Hematopoietic multipotent progenitor cell treated with erythropoietin and hydrocortisone succinate and interleukin-3 and kit ligand, for 17 days (in vitro differentiated cells): ENCODE data around the gene MS4A13.
"Not testable (repeated sequence)": the region's sequence is repeated elsewhere in the genome, so short reads cannot be mapped to it uniquely, and the experiment has no call there.

ENCODE experiments used
- DNase-seq: peaks from one replicate; pipeline ENCODE4 v3.0.0-alpha.2; 2015; ENCODE audit warnings: low spot score

Gene MS4A13

GRCh38 chr11:60530454-60531100 is 15.4 kb downstream of the MS4A13 start:
- no peak for DNase-seq

- DNase-seq: not testable (repeated sequence)
Measured at GRCh38 chr11:60532383-60532782, 17.2 kb downstream of the MS4A13 start.

GRCh38 chr11:60538627-60539026 is 23.4 kb downstream of the MS4A13 start:
- DNase-seq: not testable (repeated sequence)

- no peak for DNase-seq
Measured at GRCh38 chr11:60544077-60544476, 28.9 kb downstream of the MS4A13 start.

GRCh38 chr11:60561254-60561653 is 46.1 kb downstream of the MS4A13 start:
- DNase-seq: no peak

GRCh38 chr11:60563553-60564235 is 48.5 kb downstream of the MS4A13 start:
- no peak for DNase-seq

GRCh38 chr11:60566776-60567175 is 51.6 kb downstream of the MS4A13 start:
- DNase-seq: no peak

GRCh38 chr11:60570970-60571369 is 55.8 kb downstream of the MS4A13 start:
- no peak for DNase-seq

- DNase-seq: no peak
Measured at GRCh38 chr11:60589611-60590010, 74.4 kb downstream of the MS4A13 start.
